ENCODE measurements around the gene TBC1D1. TPM values are rescaled to one million over a fixed set of nuclear protein-coding genes. Genes with fewer than 3 reads are reported as not detected.

The TBC1D1 gene
- total and polyA plus RNA-seq, 2 donors (not counting 3 experiments of a cell fraction or from before 2014, with no cell fraction given) = 63.5 to 116 TPM

DNA sequence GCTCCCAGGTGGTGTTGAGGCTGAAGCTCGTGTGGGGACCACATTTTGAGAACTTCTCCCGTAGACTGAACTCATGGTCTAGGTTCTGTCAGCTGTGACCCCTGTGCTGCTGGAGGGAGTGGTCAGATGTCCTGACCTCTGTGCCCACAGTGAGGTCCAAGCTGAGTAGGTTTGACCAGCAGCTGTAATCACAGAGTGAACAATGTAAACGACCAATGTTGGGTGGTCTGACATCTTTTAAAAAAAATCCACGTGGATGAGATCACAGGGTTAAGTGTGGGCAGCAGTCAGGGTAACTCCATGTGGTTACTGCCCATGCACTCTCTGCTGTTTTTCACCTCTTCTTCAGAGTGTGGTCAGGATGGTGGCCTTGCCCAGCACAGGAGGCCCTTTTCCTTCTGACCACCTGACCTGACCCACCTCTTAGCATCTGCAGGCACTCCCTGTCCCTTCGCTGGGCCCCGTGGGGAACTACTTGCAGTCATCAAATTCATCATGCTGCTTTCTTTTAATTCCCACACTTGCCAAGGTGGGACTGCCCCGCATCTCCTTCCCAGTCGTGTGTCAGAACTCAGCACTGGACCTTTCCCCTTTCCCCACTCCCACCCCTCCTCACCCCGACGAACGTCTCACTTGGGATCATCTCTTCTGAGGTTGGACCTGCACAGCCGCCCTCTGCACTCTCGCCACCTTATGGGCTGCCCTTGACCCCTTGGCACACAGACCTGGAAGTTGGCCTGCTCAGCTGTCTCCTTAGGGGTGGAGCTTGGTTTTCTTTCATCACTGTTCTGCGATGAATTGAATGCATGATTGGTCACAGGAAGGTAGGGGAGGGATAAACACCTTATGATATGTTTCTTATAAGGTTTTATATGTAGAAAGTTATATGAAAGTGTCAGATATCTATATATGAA is 189.4 kb downstream of the TBC1D1 start:
- Histone ChIP-seq H3K4me1 (ENCODE audit: control insufficient read depth, extremely low read depth, insufficient read depth, low read length) (peaks cover 37% of the 10 kb centered on the region), H3K9me3 (replicated peaks; ENCODE audit: control insufficient read depth, insufficient read depth, low read length) (no peaks in the 10 kb centered on the region), H2AFZ (ENCODE audit: low read depth, low read length) (no peak overlapping the region), H3K27me3 (ENCODE audit: control insufficient read depth in 2 of 2, insufficient read depth in 2 of 2, low read length in 2 of 2) (no peaks in the 10 kb centered on the region), H3K79me2 (ENCODE audit: control insufficient read depth, insufficient read depth, low read length) (no peaks in the 10 kb centered on the region), H3K27ac (ENCODE audit: insufficient read depth, low read depth, low read length) (no peak overlapping the region), H3K36me3 (ENCODE audit: control insufficient read depth in 2 of 2, extremely low read depth in 1 of 2, insufficient read depth in 2 of 2, low read length in 2 of 2) (no peaks in the 10 kb centered on the region), H3K9me1 (replicated peaks; ENCODE audit: control insufficient read depth, extremely low read depth, insufficient read depth, low read length) (no peaks in the 10 kb centered on the region), H3K4me2 (ENCODE audit: insufficient read depth, low read length) (no peak overlapping the region), H3K4me3 (replicated peaks in 1 of 3; ENCODE audit: insufficient read depth in 1 of 3, low read depth in 1 of 3, low read length in 3 of 3) (no peak overlapping the region), H3K9ac (replicated peaks; ENCODE audit: extremely low read depth, insufficient read depth, low read length) (no peak overlapping the region), H4K20me1 (replicated peaks; ENCODE audit: control insufficient read depth, extremely low read depth, insufficient read depth, low read length) (no peaks in the 10 kb centered on the region)
- no peak for TF ChIP-seq MYC (IDR thresholded peaks at IDR 0.05; ENCODE audit: low read depth, low read length)
- TF ChIP-seq JUN (IDR thresholded peaks at IDR 0.05; ENCODE audit: borderline replicate concordance, insufficient read depth, insufficient read length, low read depth) = no peak
- TF ChIP-seq EZH2 (IDR thresholded peaks at IDR 0.05; ENCODE audit: borderline replicate concordance, low read depth, low read length, severe bottlenecking) = no peak
- TF ChIP-seq POLR2A (IDR thresholded peaks at IDR 0.05; ENCODE audit: low read depth, low read length) = no peak
- TF ChIP-seq, protein P1, sequence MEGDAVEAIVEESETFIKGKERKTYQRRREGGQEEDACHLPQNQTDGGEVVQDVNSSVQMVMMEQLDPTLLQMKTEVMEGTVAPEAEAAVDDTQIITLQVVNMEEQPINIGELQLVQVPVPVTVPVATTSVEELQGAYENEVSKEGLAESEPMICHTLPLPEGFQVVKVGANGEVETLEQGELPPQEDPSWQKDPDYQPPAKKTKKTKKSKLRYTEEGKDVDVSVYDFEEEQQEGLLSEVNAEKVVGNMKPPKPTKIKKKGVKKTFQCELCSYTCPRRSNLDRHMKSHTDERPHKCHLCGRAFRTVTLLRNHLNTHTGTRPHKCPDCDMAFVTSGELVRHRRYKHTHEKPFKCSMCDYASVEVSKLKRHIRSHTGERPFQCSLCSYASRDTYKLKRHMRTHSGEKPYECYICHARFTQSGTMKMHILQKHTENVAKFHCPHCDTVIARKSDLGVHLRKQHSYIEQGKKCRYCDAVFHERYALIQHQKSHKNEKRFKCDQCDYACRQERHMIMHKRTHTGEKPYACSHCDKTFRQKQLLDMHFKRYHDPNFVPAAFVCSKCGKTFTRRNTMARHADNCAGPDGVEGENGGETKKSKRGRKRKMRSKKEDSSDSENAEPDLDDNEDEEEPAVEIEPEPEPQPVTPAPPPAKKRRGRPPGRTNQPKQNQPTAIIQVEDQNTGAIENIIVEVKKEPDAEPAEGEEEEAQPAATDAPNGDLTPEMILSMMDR (IDR thresholded peaks at IDR 0.05; ENCODE audit: extremely low read depth in 1 of 2, insufficient read depth in 1 of 2, low read depth in 1 of 2, low read length in 2 of 2) = no peak
- TF ChIP-seq, protein P2, sequence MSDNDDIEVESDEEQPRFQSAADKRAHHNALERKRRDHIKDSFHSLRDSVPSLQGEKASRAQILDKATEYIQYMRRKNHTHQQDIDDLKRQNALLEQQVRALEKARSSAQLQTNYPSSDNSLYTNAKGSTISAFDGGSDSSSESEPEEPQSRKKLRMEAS (IDR thresholded peaks at IDR 0.05; ENCODE audit: insufficient read depth, insufficient read length) = no peak
- TF ChIP-seq POLR2AphosphoS5 (IDR thresholded peaks at IDR 0.05; ENCODE audit: insufficient read depth, low read depth, low read length) = no peak
- TF ChIP-seq FOS (IDR thresholded peaks at IDR 0.05; ENCODE audit: borderline replicate concordance, insufficient read depth, low read length) = no peak
- no peak for TF ChIP-seq GATA2 (IDR thresholded peaks at IDR 0.05; ENCODE audit: insufficient read depth, insufficient read length, low read depth, low read length)
- no peak for DNase-seq (ENCODE audit: low read depth, low spot score)
- FAIRE-seq = no peak
- no TSS peak for BruUV-seq (replicated peaks)
- ChIA-PET POLR2A (no interaction called here), CTCF (interaction anchor here (1.6 kb wide), 3 partner anchors 10 to 93 kb away, joined by 4 to 5 read pairs (median 4); no protein-coding TSS in a partner anchor)
- intact Hi-C loops (cut with micrococcal nuclease) = no loop called here
- dilution Hi-C loops (cut with MboI; ENCODE audit: extremely low pct_ligation_motif_present, low sequenced_read_pairs) = no loop called here

Measured in endothelial cell of umbilical vein (primary cell).